CD4-positive, alpha-beta T cell treated with Interleukin-4 for 4 hours (primary cell): ENCODE measurements around the gene KIF26A.
"Not testable (repeated sequence)": the region's sequence is repeated elsewhere in the genome, so short reads cannot be mapped to it uniquely, and the experiment has no call there.

Source experiments
- DNase-seq: peaks from one replicate; pipeline ENCODE4 v3.0.0-alpha.2; 2020

The KIF26A gene

DNA sequence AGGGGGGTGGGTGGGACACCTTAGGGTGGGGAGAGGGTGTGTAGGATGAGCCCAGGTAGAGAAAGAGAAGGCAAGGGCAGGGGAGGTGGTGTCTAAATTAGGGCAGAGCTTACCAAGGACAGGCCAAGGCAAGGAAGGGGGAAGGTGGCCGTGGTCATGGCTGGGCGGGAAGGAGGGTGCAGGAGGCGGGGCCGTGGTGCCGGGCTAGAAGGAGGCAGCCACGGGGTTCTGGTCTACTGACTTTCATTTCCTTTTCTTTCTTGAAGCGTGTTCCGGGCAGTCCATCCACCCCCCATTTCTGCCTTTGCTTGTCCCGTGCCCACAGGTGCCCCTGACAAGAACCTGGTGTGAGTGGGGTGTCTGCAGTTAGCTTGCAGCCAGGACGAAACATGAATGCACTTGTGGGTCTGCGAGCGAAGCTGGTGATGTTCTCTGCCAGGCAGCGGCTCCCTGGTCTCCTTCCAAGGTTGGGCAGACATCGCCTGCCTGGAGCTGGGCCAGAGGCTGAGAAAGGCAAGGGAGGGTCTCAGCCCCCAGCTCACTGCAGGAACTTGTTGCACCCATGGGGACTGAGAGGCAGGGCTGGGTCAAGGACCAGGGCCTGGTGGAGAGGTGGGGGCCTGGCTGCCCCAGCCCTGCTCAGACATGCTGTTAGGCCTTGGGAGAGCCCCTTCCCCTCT is 58.2 kb downstream of the KIF26A start:
- DNase-seq: no peak

DNA sequence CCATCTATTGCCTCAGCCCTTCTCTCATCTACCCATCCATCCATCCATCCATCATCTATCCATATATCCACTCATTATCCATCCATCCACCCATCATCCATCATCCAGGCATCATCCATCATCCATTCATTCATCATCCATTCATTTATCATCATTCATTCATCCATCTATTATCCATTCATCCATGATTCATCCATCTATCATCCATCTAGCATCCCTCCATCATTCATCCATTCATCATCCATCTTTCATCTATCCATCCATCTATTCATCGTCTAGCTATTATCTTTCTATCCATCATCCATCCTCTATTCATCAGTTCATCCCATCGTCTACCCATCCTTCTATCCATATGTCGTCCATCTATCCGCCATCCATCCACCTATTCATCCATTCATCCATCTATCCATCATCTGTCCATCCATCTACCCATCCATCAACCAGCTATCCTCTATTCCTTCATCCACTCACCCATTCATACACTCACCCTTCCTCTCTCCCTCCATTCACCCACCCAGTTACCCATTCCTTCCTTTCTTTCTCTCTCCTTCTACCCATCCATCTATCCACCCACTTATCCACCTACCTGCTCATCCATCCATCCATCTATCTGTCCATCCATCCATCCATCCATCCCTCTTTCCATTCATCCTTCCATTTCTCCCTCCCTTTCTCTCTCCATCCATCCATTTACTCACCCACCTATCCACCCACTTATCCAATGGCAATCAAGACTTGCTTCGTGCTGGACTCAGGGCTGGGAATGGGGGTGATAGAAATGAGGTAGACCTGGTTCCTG is 59.3 kb downstream of the KIF26A start:
- DNase-seq: no peak

DNA sequence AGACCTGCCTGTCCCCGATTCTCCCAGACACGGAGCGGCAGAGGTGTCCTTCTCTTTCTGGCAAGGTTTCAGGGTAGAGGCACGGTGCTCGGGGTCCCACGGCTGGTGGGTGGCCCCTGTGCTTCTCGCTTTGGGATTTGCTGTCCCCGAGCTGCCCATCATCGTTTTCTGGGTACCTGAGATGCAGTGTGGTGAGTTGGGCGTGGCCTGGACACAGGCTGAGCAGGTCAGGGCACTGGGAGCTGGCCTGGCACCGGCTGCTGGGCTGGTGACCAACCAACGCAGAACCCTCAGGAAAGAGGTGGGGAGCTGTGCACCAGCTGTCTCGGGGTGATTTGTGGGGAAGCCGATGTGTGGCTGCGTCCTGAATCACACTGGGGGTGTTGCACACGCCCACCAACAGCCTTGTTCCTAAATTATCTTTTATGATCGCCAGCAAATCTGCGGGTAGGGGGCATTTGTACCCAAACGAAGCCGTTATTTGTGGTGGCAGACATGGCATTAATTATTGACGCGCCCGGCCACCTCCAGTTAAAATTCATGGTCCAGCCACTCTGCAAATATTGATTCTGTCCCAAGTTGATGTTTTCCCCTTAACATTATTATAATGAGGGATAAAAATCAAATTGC is 61.0 kb downstream of the KIF26A start:
- no peak for DNase-seq

DNA sequence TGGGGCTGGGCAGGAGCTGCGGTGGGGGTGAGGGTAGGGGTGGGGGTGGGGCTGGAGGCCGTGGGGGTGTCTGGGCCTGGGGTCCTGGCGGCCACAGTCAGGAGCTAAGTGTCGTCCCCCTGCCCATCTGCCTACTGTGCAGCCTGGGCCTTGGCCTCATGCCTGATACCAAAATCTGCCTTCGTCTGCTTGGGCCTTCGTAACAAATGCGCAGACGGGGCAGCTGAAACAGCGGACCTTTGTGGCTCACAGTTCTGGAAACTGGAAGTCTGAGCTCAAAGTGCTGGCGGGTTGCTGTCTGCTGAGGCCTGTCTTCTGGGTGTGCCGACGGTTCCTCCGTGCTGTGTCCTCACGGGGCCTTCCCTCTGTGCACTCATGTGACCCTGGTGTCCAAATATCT is 61.7 kb downstream of the KIF26A start:
- DNase-seq: no peak

DNA sequence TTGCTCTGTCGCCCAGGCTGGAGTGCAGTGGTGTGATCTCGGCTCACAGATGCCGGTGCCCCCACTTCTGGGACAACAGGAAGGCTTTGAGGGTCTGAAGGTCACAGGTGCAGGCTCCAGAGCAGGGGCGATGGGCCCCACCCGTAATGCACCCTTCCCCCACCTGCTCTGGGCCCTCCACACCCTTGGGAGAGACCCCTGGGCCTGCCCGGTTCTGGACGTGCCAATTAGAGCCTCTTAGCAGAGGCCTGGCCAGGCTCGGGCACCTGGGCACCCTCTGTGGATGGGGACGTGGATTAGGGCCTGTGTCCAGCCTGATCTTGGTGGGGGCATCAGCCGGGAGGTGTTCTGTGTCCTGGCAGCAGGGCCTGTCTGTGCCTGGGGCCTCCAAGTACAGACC is 62.2 kb downstream of the KIF26A start:
- no peak for DNase-seq

DNA sequence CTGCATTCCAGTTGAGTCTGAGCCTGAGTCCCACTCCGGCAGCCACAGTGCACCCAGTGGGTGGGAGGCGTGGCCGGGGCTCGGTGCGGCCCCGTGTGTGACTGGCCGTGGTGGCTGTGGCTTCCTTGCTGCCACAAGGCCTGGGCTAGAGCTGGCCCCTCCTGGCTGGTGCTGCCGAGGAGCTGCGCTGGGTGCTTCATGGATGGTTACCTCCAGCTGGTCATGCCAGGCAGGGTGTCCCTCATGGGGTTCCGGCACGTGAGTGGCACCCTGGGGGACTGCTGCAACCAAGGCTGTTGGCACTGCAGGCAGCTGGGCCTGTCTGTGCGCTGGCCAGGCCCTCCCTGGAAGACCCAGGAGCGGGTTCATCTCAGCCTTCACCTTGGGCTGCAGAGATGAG is 62.7 kb downstream of the KIF26A start:
- DNase-seq: no peak

DNA sequence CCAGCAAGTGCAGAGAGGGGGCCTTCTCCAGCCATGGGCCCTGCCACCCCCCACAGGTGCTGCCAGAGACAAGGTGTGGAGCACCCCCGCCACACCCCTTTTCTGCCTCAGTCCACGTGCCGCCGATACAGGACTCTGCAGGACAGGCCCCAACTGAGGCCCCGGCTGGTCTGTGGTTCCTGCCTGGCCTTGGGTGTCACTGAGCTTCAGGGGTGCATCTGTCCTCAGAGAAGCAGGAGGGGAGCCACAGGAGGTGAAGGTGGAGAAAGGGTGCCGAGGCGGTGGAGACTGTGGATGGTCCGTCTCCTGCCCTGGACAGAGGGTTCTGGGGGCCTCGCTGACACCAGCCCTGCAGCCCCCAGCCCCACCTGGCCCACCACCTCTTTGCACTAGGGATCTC is 63.1 kb downstream of the KIF26A start:
- no peak for DNase-seq

DNA sequence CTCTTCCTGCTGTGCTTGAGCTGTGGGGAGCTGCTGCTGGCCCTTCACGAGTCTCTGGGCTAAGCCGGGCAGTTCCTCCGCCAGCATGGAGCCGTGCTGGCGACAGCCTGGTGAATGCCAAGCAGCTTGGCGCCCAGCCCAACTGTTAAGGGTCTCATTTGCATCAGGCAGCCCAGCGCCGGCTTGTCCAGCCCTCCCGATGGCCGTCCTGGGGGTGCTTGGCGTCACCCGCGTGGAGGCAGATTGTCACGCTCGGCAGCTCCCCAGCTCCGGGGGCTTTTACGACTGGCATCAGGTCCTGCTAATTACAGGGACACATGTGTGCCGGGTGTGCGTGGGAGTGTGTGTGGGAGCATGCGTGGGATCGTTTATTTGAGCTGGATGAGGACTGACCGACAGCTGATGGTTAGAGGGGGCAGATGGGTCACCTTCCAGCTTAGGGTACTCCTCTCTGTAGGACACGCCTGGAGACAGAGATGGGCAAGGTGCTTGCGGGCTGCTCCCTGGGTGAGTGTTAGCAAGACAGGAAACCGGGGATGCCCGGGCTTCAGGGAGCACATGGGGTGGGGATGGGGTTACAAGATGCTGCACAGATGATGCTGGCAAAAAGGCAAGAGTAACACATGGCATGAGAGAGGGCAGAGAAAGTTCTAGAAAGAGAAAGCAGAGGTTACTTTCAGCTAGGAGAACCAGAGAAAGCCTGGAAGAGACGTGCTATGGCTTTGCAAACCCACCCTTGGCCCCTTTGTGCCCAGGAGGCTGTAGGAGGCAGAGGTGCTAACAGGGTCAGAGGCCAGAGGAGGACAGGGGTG is 64.1 kb downstream of the KIF26A start:
- no peak for DNase-seq

DNA sequence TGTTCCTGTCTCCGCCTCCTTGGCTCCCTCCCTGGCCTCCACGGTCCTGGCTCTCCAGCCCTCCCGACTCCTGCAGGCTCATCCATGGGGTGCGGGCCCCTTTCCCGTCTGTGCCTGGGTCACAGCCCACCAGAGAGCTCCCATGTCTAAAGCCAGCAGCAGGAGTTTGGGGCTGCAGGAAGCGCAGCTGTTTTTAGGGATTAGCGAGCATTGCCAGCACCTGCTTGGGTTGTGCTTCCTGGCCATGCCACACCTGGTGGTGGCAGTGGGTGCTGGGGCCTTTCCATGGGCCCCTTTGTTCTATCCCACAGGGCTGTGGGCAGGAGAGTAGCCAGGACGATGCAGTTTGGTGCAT is 64.7 kb downstream of the KIF26A start:
- DNase-seq: no peak

DNA sequence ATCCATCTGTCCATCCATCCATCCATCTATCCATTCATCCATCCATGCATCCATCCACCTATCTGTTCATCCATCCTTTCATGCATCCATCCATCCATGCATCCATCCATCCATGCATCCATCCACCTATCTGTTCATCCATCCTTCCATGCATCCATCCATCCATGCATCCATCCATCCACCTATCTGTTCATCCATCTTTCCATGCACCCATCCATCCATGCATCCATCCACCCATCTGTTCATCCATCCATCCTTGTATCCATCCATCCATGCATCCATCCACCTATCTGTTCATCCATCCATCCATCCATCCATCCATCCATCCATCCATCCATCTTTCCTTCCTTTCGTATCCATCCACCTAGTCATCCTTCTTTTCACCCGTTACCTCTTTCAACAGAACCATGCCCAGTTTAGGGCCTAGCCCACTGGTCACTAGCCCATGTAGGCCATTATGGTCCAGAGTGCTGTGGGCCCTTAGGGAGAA is 66.3 kb downstream of the KIF26A start:
- no peak for DNase-seq

DNA sequence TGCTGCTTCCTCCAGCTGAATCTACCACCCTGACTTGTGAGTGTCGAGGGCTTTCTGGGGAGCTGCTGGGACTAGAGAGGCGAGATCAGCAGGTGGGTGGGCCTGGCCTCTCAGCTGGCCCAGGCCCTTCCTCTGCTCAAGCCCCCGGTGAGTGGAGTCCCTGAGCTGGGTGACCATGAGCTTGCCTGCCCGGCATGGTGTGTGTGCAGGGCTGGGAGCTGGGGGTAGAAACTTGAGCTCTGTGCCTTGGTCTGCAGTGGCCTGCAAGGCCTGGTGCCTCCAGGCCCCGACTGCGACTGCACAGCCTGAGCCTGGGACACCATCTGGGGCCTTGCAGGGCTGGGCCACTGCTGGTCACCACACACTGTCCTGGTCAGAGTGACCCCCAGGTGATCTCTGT is 67.4 kb downstream of the KIF26A start:
- DNase-seq: no peak

DNA sequence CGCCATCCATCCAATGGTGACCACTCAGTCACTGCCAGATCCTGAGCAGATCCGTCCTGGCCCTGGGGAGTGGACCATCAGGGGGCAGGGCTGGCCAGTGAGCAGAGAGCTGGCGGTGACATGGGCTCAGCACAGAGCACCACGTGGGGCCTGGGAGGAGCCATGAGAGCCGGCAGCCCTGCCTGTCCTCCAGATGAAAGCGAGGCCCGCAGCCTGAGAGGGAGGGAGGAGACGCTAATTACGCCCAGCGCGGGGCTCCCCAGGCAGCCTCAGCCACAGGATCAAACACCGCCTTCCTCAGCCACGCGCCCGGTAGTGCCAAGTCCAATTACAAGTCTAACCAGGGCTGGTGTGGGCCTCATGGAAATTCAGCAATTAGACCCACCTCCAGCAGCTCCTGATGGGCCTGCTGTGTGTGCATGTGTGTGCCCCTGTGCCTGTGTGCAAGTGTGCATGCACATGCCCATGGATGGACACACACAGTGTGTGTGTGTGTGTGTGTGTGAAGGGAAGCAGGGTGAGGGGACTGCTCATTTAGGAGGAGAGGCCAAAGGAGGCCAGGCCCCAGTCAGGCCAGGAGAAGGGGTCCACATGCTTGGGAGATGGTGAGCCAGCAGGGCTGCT is 68.0 kb downstream of the KIF26A start:
- DNase-seq: no peak

DNA sequence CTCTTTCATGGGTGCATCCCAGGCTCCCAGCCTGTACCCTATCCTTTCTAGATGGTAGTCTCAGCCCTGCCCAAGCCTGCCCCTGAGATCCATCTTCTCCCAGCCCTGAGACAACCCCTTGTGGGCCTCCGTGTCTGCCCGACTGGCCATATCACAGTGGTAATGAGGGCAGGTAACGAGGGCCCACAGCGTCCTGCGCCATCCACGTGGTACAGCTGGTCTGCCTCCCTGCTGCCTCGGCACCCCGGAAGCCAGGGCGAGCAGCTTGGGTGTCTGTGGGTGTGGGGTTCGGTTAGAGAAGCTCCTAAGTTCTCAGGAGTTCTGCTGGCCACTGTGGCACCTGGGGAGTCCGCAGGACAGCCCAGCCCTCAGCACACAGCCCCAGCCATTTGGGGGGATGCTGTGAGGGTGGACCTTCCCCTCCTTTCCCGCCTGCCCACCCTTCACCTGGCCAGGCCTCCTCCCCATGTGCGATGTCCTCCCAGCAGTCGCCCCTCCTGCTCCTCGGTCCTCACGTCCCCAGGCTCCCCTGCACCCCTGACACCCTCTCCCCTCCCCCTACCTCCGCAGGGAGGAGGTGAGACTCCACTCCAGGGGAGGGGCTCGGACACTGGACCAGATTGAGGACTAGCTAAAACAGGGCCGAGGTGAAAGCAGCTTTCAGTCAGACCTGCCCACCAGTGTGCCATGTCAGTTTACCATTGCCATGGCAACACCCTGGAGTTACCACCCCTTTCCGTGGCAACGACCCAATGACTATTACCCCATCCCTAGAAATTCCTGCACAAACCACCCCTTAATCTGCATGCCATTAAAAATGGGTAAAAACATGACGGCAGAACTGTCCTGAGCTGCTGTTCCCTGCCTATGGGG is 69.0 kb downstream of the KIF26A start:
- DNase-seq: no peak

DNA sequence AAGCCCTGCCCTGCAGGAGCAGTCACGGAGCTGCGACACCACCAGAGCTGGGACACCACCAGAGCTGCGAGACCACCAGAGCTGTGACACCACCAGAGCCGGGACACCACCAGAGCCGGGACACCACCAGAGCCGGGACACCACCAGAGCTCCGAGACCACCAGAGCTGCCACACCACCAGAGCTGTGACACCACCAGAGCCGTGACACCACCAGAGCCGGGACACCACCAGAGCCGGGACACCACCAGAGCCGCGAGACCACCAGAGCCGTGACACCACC is 69.6 kb downstream of the KIF26A start:
- not testable (repeated sequence) for DNase-seq

DNA sequence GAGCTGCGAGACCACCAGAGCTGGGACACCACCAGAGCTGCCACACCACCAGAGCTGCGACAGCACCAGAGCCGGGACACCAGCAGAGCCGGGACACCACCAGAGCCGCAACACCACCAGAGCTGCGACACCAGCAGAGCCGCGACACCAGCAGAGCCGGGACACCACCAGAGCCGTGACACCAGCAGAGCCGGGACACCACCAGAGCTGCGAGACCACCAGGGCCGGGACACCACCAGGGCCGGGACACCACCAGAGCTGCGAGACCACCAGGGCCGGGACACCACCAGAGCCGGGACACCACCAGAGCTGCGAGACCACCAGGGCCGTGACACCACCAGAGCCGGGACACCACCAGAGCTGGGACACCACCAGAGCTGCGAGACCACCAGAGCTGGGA is 69.9 kb downstream of the KIF26A start:
- DNase-seq: not testable (repeated sequence)

DNA sequence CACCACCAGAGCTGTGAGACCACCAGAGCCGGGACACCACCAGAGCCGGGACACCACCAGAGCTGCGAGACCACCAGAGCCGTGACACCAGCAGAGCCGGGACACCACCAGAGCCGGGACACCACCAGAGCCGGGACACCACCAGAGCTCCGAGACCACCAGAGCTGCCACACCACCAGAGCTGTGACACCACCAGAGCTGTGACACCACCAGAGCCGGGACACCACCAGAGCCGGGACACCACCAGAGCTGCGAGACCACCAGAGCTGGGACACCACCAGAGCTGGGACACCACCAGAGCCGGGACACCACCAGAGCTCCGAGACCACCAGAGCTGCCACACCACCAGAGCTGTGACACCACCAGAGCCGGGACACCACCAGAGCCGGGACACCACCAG is 70.7 kb downstream of the KIF26A start:
- DNase-seq: not testable (repeated sequence)

DNA sequence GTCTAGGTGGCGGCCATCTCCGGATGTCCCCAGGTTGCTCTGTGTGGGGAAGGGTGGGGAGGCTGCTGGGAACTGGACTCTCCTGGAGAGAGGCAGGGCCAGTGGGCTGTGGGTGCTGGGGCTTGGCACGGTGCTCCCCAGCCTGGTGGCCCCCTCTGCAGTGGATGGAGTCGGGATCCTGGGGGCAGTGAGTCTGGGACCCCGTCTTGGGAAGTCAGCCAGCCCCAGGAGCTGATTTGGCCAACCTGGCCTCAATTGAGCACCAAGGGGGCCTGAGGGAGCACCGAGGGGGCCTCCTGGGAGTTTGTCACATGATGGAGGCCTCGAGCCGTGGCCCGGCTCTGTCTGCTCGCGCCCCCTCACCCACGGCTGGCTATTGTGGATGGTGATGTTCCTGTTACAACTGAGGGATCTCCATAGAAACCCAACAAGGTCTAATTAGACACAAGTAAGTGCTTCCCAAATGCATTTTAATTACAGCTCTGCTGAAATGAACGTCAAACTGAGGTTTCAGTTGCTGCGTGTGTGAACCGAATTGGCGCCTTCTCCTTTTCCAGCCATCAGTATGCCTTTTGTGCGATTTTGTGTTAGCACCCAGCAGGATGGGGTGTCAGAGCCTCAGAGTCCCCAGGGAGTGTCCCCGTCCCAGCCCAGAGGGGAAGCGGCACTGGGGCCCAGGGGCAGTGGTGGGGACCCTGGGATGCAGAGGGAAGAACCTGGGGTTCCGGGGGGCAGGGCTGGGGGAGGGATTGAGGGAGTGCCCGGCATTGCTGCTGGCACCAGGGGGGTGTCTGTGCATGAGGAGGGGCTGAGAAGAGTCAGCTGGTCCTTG is 71.8 kb downstream of the KIF26A start:
- DNase-seq: no peak

DNA sequence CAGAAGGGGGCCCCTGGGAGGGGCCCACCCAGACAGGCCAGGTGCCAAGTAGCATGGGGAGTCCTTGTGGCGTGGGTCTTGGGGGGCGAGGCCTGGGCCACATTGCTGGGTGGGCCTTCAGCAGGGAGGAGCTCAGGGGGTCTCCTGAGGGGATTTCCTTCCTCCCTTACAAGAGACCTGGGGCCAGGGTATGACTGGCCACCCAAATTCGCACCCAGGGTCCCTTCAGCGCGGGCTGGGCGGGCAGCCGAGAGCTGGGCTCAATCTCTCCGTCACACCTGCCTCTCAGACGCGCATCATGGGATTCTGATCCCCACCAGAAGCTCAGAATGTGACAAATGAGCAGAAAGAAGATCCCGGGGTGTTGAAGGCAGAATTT is 72.4 kb downstream of the KIF26A start:
- no peak for DNase-seq

DNA sequence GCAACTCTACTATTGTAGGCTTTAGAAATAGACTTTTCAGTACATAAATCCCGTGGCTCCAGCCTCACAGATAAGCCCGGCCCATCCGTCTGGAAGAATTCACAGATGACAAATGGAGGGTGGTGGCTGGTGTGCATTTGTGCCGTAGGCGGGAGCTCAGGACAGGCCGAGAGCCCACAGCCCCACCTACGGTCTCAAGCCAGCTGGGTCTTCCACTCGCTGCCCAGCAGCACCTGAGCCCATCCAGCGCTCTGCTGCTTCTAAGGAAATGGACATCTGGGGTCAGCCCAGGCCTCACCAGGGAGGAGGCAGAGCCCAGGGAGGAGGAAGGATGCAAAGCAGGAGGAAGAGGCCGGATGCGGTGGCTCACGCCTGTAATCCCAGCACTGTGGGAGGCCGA is 72.8 kb downstream of the KIF26A start:
- no peak for DNase-seq

DNA sequence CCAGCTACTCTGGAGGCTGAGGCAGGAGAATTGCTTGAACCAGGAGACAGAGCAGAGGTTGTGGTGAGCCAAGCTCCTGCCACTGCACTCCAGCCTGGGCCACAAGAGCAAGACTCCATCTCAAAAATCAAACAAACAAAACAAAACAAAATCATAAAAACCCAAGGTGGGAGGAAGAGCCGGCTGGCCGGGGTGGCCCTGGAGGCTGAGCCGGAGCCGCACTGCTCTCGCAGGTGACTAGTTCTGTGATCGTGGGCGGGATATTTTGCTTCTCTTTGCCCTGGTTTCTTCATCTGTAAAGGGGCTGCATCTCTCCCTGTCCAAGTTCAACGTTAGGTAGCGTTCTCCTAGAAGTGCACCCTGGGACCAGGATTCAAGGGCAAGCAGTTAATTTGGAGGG is 73.4 kb downstream of the KIF26A start:
- DNase-seq: no peak
